ENCODE data around the gene ANKH.

Gene ANKH

DNA sequence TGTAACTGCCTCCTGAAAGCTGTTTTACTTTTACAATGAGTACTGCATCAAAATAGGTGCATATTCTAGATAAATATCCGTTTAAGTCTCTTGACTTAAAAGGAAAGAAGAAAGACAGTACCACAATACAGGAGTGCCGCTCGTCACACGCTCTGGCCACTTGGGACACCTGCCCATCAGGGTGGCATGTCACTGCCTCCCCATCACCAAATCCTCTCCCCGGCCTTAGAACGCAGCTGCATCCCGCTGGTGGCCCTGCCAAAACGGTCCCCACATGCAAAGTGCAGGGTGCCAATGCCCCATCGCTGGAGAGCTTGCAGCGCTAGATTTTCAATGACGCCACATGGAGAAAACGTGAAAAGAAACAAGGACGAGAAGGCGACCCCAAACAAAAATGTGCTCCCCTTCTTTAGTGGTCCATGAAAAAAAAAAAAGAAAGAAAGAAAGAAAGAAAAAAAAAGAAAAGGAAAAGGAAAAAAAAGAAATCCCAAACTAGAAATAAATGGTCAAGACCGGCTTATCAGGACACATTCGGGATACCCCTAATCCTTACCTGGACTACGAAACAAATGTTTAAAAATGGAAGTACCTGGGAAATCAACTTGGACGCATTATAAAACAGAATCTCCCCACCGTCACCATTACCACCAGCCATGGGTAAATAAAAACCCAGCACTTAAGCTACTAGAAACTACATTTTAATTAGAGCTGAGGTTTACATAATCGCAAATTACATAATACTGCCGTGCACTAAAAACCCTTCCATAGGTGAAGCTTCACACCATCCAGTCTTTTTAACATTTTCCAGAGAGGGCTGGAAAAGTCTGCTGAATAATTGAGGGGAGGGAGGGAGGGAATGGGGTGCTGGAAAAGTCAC is 1.0 kb downstream of the ANKH start:
- Histone ChIP-seq H3K9me3 (replicated peaks; ENCODE audit: low read length) (no peaks in the 10 kb centered on the region), H3K4me2 (ENCODE audit: low read length) (peak overlapping the region; percentile 94), H3K9ac (ENCODE audit: low read depth, low read length) (peak overlapping the region; percentile 79), H3K4me1 (ENCODE audit: control insufficient read depth, insufficient read depth, low read length) (peaks cover 18% of the 10 kb centered on the region), H3K4me3 (ENCODE audit: low read length) (peak overlapping the region; percentile 87), H3K27me3 (ENCODE audit: control insufficient read depth, insufficient read depth, low read length) (no peaks in the 10 kb centered on the region), H3K36me3 (ENCODE audit: insufficient read depth, low read length) (no peaks in the 10 kb centered on the region)

DNA sequence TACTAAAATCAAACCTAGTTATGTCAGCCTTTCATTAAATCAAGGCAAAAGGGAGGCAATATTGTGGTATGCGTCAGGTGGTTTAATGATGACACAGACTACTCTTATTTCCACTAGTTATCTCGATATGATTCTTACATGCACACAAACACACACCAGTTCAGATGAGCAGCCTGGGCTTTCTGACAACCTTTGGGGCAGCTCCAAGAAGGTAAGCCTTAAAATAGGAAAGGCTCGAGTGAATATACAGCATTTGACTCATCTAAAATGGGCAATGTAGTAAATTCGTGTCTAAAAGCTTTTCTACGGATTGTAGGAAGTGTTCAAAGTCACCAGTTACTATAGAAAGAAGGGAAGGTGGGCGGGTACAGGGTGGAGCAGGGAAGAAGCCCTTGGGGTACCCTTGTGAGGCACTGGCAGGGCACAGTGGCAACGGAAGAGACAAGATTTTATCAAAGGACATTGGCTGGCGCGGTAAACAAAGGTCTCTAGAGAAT is 1.9 kb downstream of the ANKH start:
- Histone ChIP-seq H3K9ac (ENCODE audit: low read depth, low read length) (peak overlapping the region; percentile 79), H3K27me3 (ENCODE audit: control insufficient read depth, insufficient read depth, low read length) (no peaks in the 10 kb centered on the region), H3K4me2 (ENCODE audit: low read length) (peak overlapping the region; percentile 94), H3K9me3 (replicated peaks; ENCODE audit: low read length) (no peaks in the 10 kb centered on the region), H3K36me3 (ENCODE audit: insufficient read depth, low read length) (no peaks in the 10 kb centered on the region), H3K4me3 (ENCODE audit: low read length) (peak overlapping the region; percentile 87), H3K4me1 (ENCODE audit: control insufficient read depth, insufficient read depth, low read length) (peaks cover 18% of the 10 kb centered on the region)

DNA sequence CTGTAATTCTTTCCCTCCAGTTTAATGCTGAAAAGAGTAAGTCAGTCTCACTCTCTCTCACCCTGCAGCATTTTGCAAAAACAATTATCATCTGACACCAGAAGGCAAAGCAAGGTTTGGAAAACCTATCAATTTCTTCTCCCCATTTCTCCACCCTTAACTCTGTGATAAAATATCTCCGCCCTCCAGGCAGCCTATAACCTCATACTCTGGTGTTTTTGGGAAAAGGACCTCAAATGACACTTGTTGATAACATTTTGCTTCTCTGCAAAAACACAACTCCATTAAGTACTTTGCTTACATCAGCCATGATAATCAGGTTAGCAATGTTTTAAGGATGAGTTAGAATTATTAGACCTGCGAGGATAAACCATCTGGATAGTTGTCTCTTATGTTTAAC is 2.3 kb downstream of the ANKH start:
- no peaks in the 10 kb centered on the region for H3K27me3 ChIP-seq (ENCODE audit: control insufficient read depth, insufficient read depth, low read length)
- peak overlapping the region; percentile 87 for H3K4me3 ChIP-seq (ENCODE audit: low read length)
- peak overlapping the region; percentile 94 for H3K4me2 ChIP-seq (ENCODE audit: low read length)
- peaks cover 18% of the 10 kb centered on the region for H3K4me1 ChIP-seq (ENCODE audit: control insufficient read depth, insufficient read depth, low read length)
- H3K9me3 ChIP-seq (replicated peaks; ENCODE audit: low read length): no peaks in the 10 kb centered on the region
- no peak overlapping the region for H3K9ac ChIP-seq (ENCODE audit: low read depth, low read length)
- H3K36me3 ChIP-seq (ENCODE audit: insufficient read depth, low read length): no peaks in the 10 kb centered on the region

DNA sequence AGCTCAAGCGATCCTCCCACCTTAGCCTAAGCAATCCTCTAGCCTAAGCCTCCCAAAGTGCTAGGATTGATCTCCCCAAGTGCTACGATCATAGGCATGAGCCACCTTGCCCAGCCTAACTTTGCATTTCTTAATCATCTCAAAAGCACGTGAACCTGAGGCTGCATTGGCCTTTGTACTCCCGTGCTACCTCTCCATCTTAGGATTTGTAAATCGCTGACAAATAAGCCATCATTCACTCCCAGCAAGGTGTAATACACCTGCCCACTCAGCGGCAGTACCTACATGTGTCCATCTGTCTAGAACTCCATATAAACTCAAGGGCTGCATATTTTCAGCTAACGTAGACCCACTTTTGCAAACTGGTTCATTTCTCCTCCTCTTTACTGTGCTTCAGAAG is 2.8 kb downstream of the ANKH start:
- Histone ChIP-seq H3K9me3 (replicated peaks; ENCODE audit: low read length) (no peaks in the 10 kb centered on the region), H3K4me3 (ENCODE audit: low read length) (no peak overlapping the region), H3K9ac (ENCODE audit: low read depth, low read length) (no peak overlapping the region), H3K27me3 (ENCODE audit: control insufficient read depth, insufficient read depth, low read length) (no peaks in the 10 kb centered on the region), H3K4me2 (ENCODE audit: low read length) (no peak overlapping the region), H3K36me3 (ENCODE audit: insufficient read depth, low read length) (no peaks in the 10 kb centered on the region), H3K4me1 (ENCODE audit: control insufficient read depth, insufficient read depth, low read length) (peaks cover 18% of the 10 kb centered on the region)

DNA sequence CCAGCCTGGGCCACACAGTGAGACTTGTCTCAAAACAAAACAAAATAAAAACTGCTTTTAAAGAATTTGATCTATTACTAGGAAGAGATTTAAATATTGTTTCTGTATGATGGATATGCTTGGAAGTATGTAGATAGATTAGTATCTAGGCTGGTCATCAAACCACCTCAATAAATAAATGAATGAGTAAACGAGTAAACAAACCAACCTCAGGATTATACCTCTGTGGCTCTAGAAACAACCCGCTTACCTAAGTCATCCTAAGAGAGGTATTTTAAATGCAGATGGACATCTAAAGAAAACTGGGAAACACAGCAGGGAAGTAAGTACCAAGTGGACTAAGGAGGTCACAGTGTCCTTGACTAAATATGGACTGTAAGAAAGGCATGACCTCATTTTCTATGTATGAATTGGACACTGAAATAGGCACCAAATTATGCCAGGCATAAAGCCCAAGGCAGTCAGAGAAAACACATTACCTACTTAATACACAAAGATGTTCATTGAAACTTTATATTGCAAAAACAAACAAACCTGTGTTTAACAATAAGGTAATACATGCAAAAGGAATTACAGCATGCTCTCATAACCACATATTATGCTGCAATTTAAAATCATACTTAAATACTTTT is 7.3 kb downstream of the ANKH start:
- H3K36me3 ChIP-seq (ENCODE audit: insufficient read depth, low read length): no peaks in the 10 kb centered on the region
- H3K9me3 ChIP-seq (replicated peaks; ENCODE audit: low read length): no peaks in the 10 kb centered on the region
- H3K27me3 ChIP-seq (ENCODE audit: control insufficient read depth, insufficient read depth, low read length): no peaks in the 10 kb centered on the region
- H3K4me1 ChIP-seq (ENCODE audit: control insufficient read depth, insufficient read depth, low read length): peaks cover 4% of the 10 kb centered on the region
- no peak overlapping the region for H3K4me2 ChIP-seq (ENCODE audit: low read length)
- H3K9ac ChIP-seq (ENCODE audit: low read depth, low read length): no peak overlapping the region
- no peak overlapping the region for H3K4me3 ChIP-seq (ENCODE audit: low read length)

DNA sequence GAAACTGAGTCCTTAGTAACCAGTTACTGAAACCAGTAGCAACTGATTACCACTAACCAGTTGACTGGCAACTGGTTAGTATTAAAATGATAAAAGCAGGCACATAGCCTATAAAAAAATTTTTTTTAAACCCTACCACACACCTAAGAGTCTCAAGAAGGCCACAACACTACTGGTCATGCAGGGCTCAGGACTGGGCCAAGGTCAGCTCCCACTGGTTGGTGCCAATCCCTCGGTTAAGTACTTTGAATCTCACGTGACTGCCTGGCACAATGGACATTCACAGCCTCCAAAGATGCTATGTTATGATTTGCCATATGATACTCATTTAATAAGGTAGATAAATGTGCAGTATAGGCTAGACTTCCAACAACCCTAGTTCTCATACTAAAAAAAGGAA is 8.5 kb downstream of the ANKH start:
- Histone ChIP-seq H3K9me3 (replicated peaks; ENCODE audit: low read length) (no peaks in the 10 kb centered on the region), H3K36me3 (ENCODE audit: insufficient read depth, low read length) (no peaks in the 10 kb centered on the region), H3K4me3 (ENCODE audit: low read length) (no peak overlapping the region), H3K9ac (ENCODE audit: low read depth, low read length) (no peak overlapping the region), H3K4me1 (ENCODE audit: control insufficient read depth, insufficient read depth, low read length) (no peaks in the 10 kb centered on the region), H3K4me2 (ENCODE audit: low read length) (no peak overlapping the region), H3K27me3 (ENCODE audit: control insufficient read depth, insufficient read depth, low read length) (no peaks in the 10 kb centered on the region)

DNA sequence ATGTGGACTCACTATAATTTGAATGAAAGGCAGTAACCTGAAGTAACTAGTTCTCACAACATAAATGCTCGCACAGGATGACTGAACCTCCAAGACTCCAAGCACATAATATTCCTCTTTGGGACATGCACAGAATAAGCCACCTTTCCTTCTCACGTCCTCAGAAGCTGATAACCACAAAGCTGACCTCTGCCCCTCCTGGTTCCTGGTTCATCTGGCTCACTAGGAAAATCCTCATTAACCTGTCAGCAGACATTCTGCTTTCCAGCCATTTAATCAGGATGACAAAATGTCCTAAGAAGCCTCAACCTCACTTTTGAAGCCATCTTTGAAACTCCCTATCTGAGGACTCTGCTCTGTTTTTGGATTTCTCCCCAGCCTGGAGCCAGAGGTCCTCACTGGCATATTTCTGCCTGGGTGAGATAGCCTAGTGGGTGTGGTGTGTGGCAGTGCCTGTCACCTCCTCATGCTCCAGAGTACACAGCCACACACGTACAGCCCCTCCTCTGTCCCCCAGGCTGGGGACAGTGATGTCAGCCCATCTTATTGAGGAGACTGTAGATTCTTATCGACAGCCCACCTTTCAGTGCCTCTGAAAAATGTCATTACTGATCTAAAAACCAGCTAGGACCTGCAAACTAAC is 10.3 kb downstream of the ANKH start:
- Histone ChIP-seq H3K9ac (ENCODE audit: low read depth, low read length) (no peak overlapping the region), H3K9me3 (replicated peaks; ENCODE audit: low read length) (no peaks in the 10 kb centered on the region), H3K4me1 (ENCODE audit: control insufficient read depth, insufficient read depth, low read length) (no peaks in the 10 kb centered on the region), H3K36me3 (ENCODE audit: insufficient read depth, low read length) (no peaks in the 10 kb centered on the region), H3K27me3 (ENCODE audit: control insufficient read depth, insufficient read depth, low read length) (no peaks in the 10 kb centered on the region), H3K4me3 (ENCODE audit: low read length) (no peak overlapping the region), H3K4me2 (ENCODE audit: low read length) (no peak overlapping the region)

DNA sequence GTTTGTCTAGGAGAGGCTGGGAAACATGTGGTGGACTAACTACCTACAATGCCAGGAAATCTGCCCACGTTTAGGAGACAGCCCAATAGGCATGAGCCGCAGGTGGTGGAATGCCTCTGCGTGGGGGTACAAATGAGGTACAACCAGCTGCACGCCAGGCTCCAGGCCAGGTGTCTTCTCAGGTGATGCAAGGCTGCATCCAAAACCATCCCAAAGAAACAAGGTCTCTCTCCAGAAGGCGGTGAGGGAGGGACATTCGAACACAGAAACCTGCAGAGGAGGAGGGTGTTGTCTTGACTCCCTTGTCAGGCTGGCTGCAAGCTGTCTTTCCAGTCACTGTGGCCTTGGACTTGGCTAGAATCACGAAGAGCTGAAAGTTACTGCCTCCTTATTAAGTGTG is 11.6 kb downstream of the ANKH start:
- H3K36me3 ChIP-seq (ENCODE audit: insufficient read depth, low read length): no peaks in the 10 kb centered on the region
- no peaks in the 10 kb centered on the region for H3K9me3 ChIP-seq (replicated peaks; ENCODE audit: low read length)
- no peak overlapping the region for H3K4me2 ChIP-seq (ENCODE audit: low read length)
- no peak overlapping the region for H3K4me3 ChIP-seq (ENCODE audit: low read length)
- H3K9ac ChIP-seq (ENCODE audit: low read depth, low read length): no peak overlapping the region
- H3K4me1 ChIP-seq (ENCODE audit: control insufficient read depth, insufficient read depth, low read length): no peaks in the 10 kb centered on the region
- no peaks in the 10 kb centered on the region for H3K27me3 ChIP-seq (ENCODE audit: control insufficient read depth, insufficient read depth, low read length)

DNA sequence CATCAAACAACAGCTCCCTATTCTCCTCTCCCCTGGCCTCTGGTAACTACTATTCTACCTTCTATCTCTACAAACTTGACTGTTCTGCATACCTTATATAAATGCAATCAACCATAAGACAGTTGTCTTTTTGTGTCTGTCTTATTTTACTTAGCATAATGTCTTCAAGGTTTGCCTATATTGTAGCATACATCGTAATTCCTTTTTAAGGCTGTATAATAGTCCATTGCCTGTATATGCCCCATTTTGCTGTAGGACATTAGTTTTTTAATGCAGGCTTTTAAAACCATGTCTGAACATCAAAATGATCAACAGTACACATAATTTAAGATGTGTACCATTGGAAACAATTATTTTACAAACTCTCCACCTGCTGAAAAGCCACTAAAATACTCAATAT is 12.4 kb downstream of the ANKH start:
- no peaks in the 10 kb centered on the region for H3K36me3 ChIP-seq (ENCODE audit: insufficient read depth, low read length)
- no peak overlapping the region for H3K9ac ChIP-seq (ENCODE audit: low read depth, low read length)
- no peaks in the 10 kb centered on the region for H3K9me3 ChIP-seq (replicated peaks; ENCODE audit: low read length)
- no peaks in the 10 kb centered on the region for H3K4me1 ChIP-seq (ENCODE audit: control insufficient read depth, insufficient read depth, low read length)
- H3K27me3 ChIP-seq (ENCODE audit: control insufficient read depth, insufficient read depth, low read length): no peaks in the 10 kb centered on the region
- H3K4me2 ChIP-seq (ENCODE audit: low read length): no peak overlapping the region
- no peak overlapping the region for H3K4me3 ChIP-seq (ENCODE audit: low read length)

DNA sequence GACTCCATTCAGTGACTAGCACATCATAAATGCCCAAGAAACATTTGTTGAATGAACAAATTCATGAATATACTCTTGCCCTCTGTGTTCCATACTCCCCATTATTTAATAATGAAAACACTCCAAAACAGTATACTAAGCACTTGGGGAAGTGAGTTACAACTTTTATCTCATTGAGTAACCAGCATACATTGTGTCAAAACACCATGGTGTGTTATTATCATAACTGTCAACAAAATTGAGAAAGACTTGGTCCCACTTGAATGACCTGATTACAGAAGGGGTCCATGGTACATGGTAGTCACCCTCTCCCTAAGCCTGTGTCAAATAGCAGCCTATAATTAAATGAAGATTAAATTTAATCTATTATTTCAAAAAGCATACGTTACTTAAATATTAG is 16.2 kb downstream of the ANKH start:
- Histone ChIP-seq H3K9ac (ENCODE audit: low read depth, low read length) (no peak overlapping the region), H3K4me2 (ENCODE audit: low read length) (no peak overlapping the region), H3K4me3 (ENCODE audit: low read length) (no peak overlapping the region), H3K27me3 (ENCODE audit: control insufficient read depth, insufficient read depth, low read length) (no peaks in the 10 kb centered on the region), H3K4me1 (ENCODE audit: control insufficient read depth, insufficient read depth, low read length) (no peaks in the 10 kb centered on the region), H3K9me3 (replicated peaks; ENCODE audit: low read length) (no peaks in the 10 kb centered on the region), H3K36me3 (ENCODE audit: insufficient read depth, low read length) (no peaks in the 10 kb centered on the region)

DNA sequence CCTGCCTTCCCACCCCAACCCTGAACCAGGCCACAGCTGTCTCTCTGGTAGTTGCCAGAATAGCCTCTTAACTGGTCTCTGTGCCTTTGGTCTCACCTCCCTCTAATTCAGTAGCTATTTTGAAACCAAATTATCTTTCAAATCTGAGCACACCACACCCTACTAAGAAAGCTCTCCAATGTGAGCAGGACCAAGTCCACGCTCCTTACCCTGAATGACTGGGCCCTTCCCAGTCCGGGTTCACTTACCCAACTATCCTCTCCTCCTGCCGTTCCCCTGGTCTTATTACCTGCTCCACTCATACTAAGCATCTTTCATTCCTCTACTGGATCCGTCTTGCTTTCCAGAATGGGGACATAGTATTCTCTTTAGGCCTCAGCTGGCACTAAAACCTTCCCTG is 16.8 kb downstream of the ANKH start:
- H3K4me2 ChIP-seq (ENCODE audit: low read length): no peak overlapping the region
- H3K9me3 ChIP-seq (replicated peaks; ENCODE audit: low read length): no peaks in the 10 kb centered on the region
- no peaks in the 10 kb centered on the region for H3K36me3 ChIP-seq (ENCODE audit: insufficient read depth, low read length)
- no peak overlapping the region for H3K9ac ChIP-seq (ENCODE audit: low read depth, low read length)
- H3K27me3 ChIP-seq (ENCODE audit: control insufficient read depth, insufficient read depth, low read length): no peaks in the 10 kb centered on the region
- no peaks in the 10 kb centered on the region for H3K4me1 ChIP-seq (ENCODE audit: control insufficient read depth, insufficient read depth, low read length)
- H3K4me3 ChIP-seq (ENCODE audit: low read length): no peak overlapping the region

Data from skeletal muscle satellite cell (primary cell).